Neural cell (in vitro differentiated cells): Measurements from ENCODE around the gene ALDOC. TPM values are rescaled to one million over a fixed set of nuclear protein-coding genes. Genes with fewer than 3 reads are reported as not detected.

Source experiments
- H2AFZ ChIP-seq: fragments of 200-600, 300-800 bp; sonication (generic), shearing (Covaris generic); 2 replicates; pipeline ENCODE4 v1.6.0; 2014; ENCODE audit warnings: low read depth, mild to moderate bottlenecking, antibody characterized with exemption, low read length, moderate library complexity
- H3F3A ChIP-seq: fragments of 200-600 bp; shearing (Covaris generic); 2 replicates; pipeline ENCODE4 v1.6.1; 2016; ENCODE audit warnings: mild to moderate bottlenecking, moderate library complexity, mixed read lengths, antibody characterized with exemption, low read length; ENCODE audit not compliant: insufficient read depth, poor library complexity, severe bottlenecking
- H3K27ac ChIP-seq: fragments of 200-600, 300-800 bp; sonication (generic), shearing (Covaris generic); 2 replicates; pipeline ENCODE4 v1.5.1; 2014; ENCODE audit warnings: mild to moderate bottlenecking, low read length, moderate library complexity
- H3K27me3 ChIP-seq: fragments of 300-800, 200-600 bp; sonication (generic), shearing (Covaris generic); 2 replicates; pipeline ENCODE4 v1.6.0; 2014; ENCODE audit warnings: mild to moderate bottlenecking, low read depth, low read length, moderate library complexity; ENCODE audit not compliant: insufficient read depth
- H3K36me3 ChIP-seq: fragments of 300-800, 200-600 bp; sonication (generic), shearing (Covaris generic); 2 replicates; pipeline ENCODE4 v1.5.1; 2014; ENCODE audit warnings: mild to moderate bottlenecking, antibody characterized with exemption, low read length, moderate library complexity; ENCODE audit not compliant: insufficient read depth
- H3K4me2 ChIP-seq: fragments of 300-800, 200-600 bp; sonication (generic), shearing (Covaris generic); 2 replicates; pipeline ENCODE4 v1.6.0; 2014; ENCODE audit warnings: mild to moderate bottlenecking, low read length
- H3K4me3 ChIP-seq: fragments of 300-800, 200-600 bp; sonication (generic), shearing (Covaris generic); 2 replicates; pipeline ENCODE4 v1.5.1; 2014; ENCODE audit warnings: mild to moderate bottlenecking, low read length, moderate library complexity
- H3K79me2 ChIP-seq: fragments of 200-600 bp; shearing (Covaris generic); replicated peaks from 2 replicates; pipeline ENCODE4 v1.6.0; 2014; ENCODE audit warnings: mild to moderate bottlenecking, low read length, moderate library complexity; ENCODE audit not compliant: insufficient read depth
- H3K9ac ChIP-seq: fragments of 300-800, 200-600 bp; sonication (generic), shearing (Covaris generic); 2 replicates; pipeline ENCODE4 v1.6.1; 2016; ENCODE audit warnings: mild to moderate bottlenecking, low read length, mixed read lengths
- H3K9me2 ChIP-seq: fragments of 200-600 bp; shearing (Covaris generic); 2 replicates; pipeline ENCODE4 v1.6.1; 2016; ENCODE audit warnings: mild to moderate bottlenecking, low read length, mixed read lengths; ENCODE audit not compliant: insufficient read depth
- H3K9me3 ChIP-seq: fragments of 200-600, 300-800 bp; sonication (generic), shearing (Covaris generic); 2 replicates; pipeline ENCODE4 v1.6.1; 2016; ENCODE audit warnings: mild to moderate bottlenecking, mixed run types, low read length, moderate library complexity, mixed read lengths
- H4K20me1 ChIP-seq: fragments of 200-600 bp; shearing (Covaris generic); 2 replicates; pipeline ENCODE4 v1.6.1; 2016; ENCODE audit warnings: mild to moderate bottlenecking, mixed run types; ENCODE audit not compliant: insufficient read depth
- CTCF ChIP-seq: fragments of 450-650 bp; IDR thresholded peaks from 2 replicates; pipeline ENCODE4 v1.5.1; 2014; ENCODE audit warnings: antibody characterized with exemption, mild to moderate bottlenecking, moderate library complexity; ENCODE audit not compliant: poor library complexity, severe bottlenecking
- EP300 ChIP-seq: fragments of 450-650 bp; conservative IDR thresholded peaks from 2 replicates; pipeline ENCODE4 v1.6.1; 2014; ENCODE audit warnings: antibody characterized with exemption, mild to moderate bottlenecking, moderate library complexity; ENCODE audit not compliant: poor library complexity, severe bottlenecking
- EZH2 ChIP-seq: fragments of 200-600, 300-800 bp; shearing (Covaris generic), sonication (generic); IDR thresholded peaks from 2 replicates; pipeline ENCODE4 v1.6.1; 2014; ENCODE audit warnings: antibody characterized with exemption, low read length, borderline replicate concordance, mild to moderate bottlenecking; ENCODE audit not compliant: insufficient read depth, poor library complexity, severe bottlenecking
- MXI1 ChIP-seq: fragments of 450-650 bp; conservative IDR thresholded peaks from 2 replicates; pipeline ENCODE4 v1.6.1; 2014; ENCODE audit warnings: antibody characterized with exemption, mild to moderate bottlenecking; ENCODE audit not compliant: poor library complexity, severe bottlenecking
- POLR2AphosphoS5 ChIP-seq: IDR thresholded peaks from 2 replicates; pipeline ENCODE4 v1.6.1; 2012
- SMC3 ChIP-seq: fragments of 450-650 bp; conservative IDR thresholded peaks from 2 replicates; pipeline ENCODE4 v1.6.1; 2014; ENCODE audit warnings: antibody characterized with exemption, mild to moderate bottlenecking, moderate library complexity; ENCODE audit not compliant: poor library complexity
- TAF1 ChIP-seq: IDR thresholded peaks from 2 replicates; pipeline ENCODE4 v1.6.1; 2012; ENCODE audit warnings: low read depth
- polyA plus RNA-seq: library from polyadenylated mRNA; depleted of rRNA; stranded (reverse); fragments of >200 nt; gene quantifications from 2 replicates; pipeline ENCODE4 v1.2.3, GENCODE V29; 2014
- TF ChIP-seq, protein P1 (sequence below): IDR thresholded peaks from 2 replicates; pipeline ENCODE4 v1.6.1; 2012; ENCODE audit warnings: borderline replicate concordance

The ALDOC gene
- polyA plus RNA-seq, 1 donor from 2014 or later: 4.0 TPM

DNA sequence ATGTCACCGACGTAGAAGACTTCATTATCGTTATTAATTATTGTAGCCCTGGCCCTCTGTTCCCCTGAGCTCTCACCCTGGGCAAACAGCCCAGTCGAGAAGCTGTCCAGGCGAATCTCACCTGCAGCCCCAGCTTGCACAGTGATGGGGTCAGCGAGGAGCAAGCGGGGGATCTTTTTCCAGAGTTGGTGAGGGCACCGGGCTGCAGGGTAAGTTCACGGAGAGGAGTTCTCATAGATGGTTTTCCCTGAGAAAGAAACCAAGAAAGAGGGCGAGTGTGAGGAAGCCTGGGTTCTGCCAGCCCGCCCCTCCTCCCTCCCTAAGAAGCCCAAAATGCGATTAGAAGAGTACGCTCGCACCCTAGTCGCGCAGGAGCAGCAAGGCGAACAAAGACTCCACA lies 21.7 kb upstream of the ALDOC start:
- Histone ChIP-seq H3K27me3 (no peaks in the 10 kb centered on the region), H3K9me3 (no peaks in the 10 kb centered on the region), H3K4me2 (peak overlapping the region; percentile 50), H3K9me2 (no peaks in the 10 kb centered on the region), H4K20me1 (no peaks in the 10 kb centered on the region), H3K79me2 (no peaks in the 10 kb centered on the region), H3F3A (no peaks in the 10 kb centered on the region), H3K4me3 (peak overlapping the region; percentile 71), H3K36me3 (no peaks in the 10 kb centered on the region), H3K9ac (no peak overlapping the region), H2AFZ (no peak overlapping the region), H3K27ac (no peak overlapping the region)
- TF ChIP-seq EP300 (no peak), MXI1 (no peak), POLR2AphosphoS5 (no peak), SMC3 (no peak), EZH2 (no peak), TAF1 (no peak)
- TF ChIP-seq, protein P1, sequence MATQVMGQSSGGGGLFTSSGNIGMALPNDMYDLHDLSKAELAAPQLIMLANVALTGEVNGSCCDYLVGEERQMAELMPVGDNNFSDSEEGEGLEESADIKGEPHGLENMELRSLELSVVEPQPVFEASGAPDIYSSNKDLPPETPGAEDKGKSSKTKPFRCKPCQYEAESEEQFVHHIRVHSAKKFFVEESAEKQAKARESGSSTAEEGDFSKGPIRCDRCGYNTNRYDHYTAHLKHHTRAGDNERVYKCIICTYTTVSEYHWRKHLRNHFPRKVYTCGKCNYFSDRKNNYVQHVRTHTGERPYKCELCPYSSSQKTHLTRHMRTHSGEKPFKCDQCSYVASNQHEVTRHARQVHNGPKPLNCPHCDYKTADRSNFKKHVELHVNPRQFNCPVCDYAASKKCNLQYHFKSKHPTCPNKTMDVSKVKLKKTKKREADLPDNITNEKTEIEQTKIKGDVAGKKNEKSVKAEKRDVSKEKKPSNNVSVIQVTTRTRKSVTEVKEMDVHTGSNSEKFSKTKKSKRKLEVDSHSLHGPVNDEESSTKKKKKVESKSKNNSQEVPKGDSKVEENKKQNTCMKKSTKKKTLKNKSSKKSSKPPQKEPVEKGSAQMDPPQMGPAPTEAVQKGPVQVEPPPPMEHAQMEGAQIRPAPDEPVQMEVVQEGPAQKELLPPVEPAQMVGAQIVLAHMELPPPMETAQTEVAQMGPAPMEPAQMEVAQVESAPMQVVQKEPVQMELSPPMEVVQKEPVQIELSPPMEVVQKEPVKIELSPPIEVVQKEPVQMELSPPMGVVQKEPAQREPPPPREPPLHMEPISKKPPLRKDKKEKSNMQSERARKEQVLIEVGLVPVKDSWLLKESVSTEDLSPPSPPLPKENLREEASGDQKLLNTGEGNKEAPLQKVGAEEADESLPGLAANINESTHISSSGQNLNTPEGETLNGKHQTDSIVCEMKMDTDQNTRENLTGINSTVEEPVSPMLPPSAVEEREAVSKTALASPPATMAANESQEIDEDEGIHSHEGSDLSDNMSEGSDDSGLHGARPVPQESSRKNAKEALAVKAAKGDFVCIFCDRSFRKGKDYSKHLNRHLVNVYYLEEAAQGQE: no peak

GRCh38 chr17:28597606-28598383 lies 21.1 kb upstream of the ALDOC start:
- no peaks in the 10 kb centered on the region for H3K79me2 ChIP-seq
- TF ChIP-seq, protein P1: peak; percentile 57
- TF ChIP-seq POLR2AphosphoS5 (no peak), MXI1 (no peak), CTCF (no peak), EZH2 (no peak), SMC3 (no peak)

More at GRCh38 chr17:28597606-28598383, 21.1 kb upstream of the ALDOC start:
- H3K27me3 ChIP-seq: no peaks in the 10 kb centered on the region
- H3K4me2 ChIP-seq: no peak overlapping the region
- no peak overlapping the region for H2AFZ ChIP-seq
- H3K9ac ChIP-seq: no peak overlapping the region
- H3K27ac ChIP-seq: no peak overlapping the region
- H3K9me3 ChIP-seq: no peaks in the 10 kb centered on the region
- no peaks in the 10 kb centered on the region for H3F3A ChIP-seq
- no peaks in the 10 kb centered on the region for H3K9me2 ChIP-seq
- no peaks in the 10 kb centered on the region for H4K20me1 ChIP-seq
- peak overlapping the region; percentile 71 for H3K4me3 ChIP-seq
- H3K36me3 ChIP-seq: no peaks in the 10 kb centered on the region
